SH-SY5Y (cell line): Measurements from ENCODE around the gene FBL.

Experiments used
- GATA2 ChIP-seq: IDR thresholded peaks from 2 replicates; pipeline ENCODE4 v1.6.1; 2011; ENCODE audit warnings: mild to moderate bottlenecking, low read depth, low read length
- GATA3 ChIP-seq: IDR thresholded peaks from 2 replicates; pipeline ENCODE4 v1.6.1; 2011; ENCODE audit warnings: low read depth, mild to moderate bottlenecking, low read length, moderate library complexity

GRCh38 chr19:39865186-39865585, 19.0 kb upstream of the FBL start:
- TF ChIP-seq GATA2 (no peak), GATA3 (no peak)
